Lung (tissue), 12 donors: Measurements from ENCODE around the gene RETN. TPM values are rescaled to one million over a fixed set of nuclear protein-coding genes. Genes with fewer than 3 reads are reported as not detected.

ENCODE experiments used
- ATAC-seq: fragments of 200-7000 bp; cut with Tn5 transposase; one replicate; pipeline ENCODE4 v1.9.1; 2020; ENCODE audit warnings: moderate number of reproducible peaks; ENCODE audit not compliant: insufficient read depth, low FRiP score
- DNase-seq, 3 donors: peaks; one replicate each; pipeline ENCODE4 v3.0.0-alpha.2; 2013 to 2017
- H3K27ac ChIP-seq, 2 donors: one replicate each; pipeline ENCODE4 v1.5.1; 2013; ENCODE audit warnings: mild to moderate bottlenecking in 2 of 2, moderate library complexity in 2 of 2, control low read depth in 1 of 2, inconsistent platforms in 1 of 2, low read depth in 1 of 2, low read length in 1 of 2
- H3K27me3 ChIP-seq, 3 donors: one replicate each; pipeline ENCODE4 v1.5.1; 2013; ENCODE audit warnings: low read length in 2 of 3; ENCODE audit not compliant: control insufficient read depth in 3 of 3, insufficient read depth in 3 of 3
- H3K36me3 ChIP-seq, 4 donors: one replicate each; pipeline ENCODE4 v1.5.1; 2013; ENCODE audit warnings: low read length in 4 of 4, mild to moderate bottlenecking in 1 of 4, moderate library complexity in 1 of 4; ENCODE audit not compliant: control insufficient read depth in 4 of 4, insufficient read depth in 4 of 4
- H3K4me1 ChIP-seq, 5 donors: one replicate each; pipeline ENCODE4 v1.5.1; 2013; ENCODE audit warnings: low read length in 5 of 5, mild to moderate bottlenecking in 2 of 5, moderate library complexity in 1 of 5; ENCODE audit not compliant: control insufficient read depth in 5 of 5, insufficient read depth in 5 of 5
- H3K4me3 ChIP-seq: one replicate; pipeline ENCODE4 v1.5.1; 2013; ENCODE audit warnings: mild to moderate bottlenecking, control low read depth, moderate library complexity
- H3K9ac ChIP-seq, 2 donors: one replicate each; pipeline ENCODE4 v1.5.1; 2013; ENCODE audit warnings: low read length in 2 of 2, control low read depth in 1 of 2; ENCODE audit not compliant: insufficient read depth in 1 of 2
- H3K9me3 ChIP-seq, 4 donors: one replicate each; pipeline ENCODE4 v1.5.1; 2013; ENCODE audit warnings: low read length in 3 of 4, mild to moderate bottlenecking in 1 of 4, moderate library complexity in 1 of 4; ENCODE audit not compliant: control insufficient read depth in 4 of 4, insufficient read depth in 3 of 4
- WGBS, 2 donors: extraction: QIAGEN DNeasy Blood & Tissue Kit; methylation state at CpG; one replicate each; pipeline ENCODE4 v1.1.7; 2013; 5-methylcytosine and 5-hydroxymethylcytosine counted together
- polyA plus RNA-seq, 2 donors: library from polyadenylated mRNA; stranded (reverse); fragments of 200-250 nt; gene quantifications; one replicate each; pipeline ENCODE4 v1.2.1, GENCODE V29; 2013
- total RNA-seq, 2 donors: library from RNA; depleted of rRNA in 1 of 2; stranded (reverse); fragments of >200 nt in 1 of 2; gene quantifications; one replicate each; pipeline ENCODE4 v1.2.1, GENCODE V29; 2014 to 2021
- TF ChIP-seq, protein P1 (sequence below): IDR thresholded peaks from 2 replicates; pipeline ENCODE4 v1.5.1; 2012; ENCODE audit warnings: mild to moderate bottlenecking; ENCODE audit errors: control extremely low read depth, extremely low read depth
- donor health status: control.
- donor health status: control.
- donor health status: Bipolar disorder and iron deficiency.
- donor health status: healthy.
- donor health status: DM: yes; HTN: yes; CAD: no.

Gene RETN
- total and polyA plus RNA-seq, 4 donors = 2.9 to 1,168 (median 58.3) TPM

DNA sequence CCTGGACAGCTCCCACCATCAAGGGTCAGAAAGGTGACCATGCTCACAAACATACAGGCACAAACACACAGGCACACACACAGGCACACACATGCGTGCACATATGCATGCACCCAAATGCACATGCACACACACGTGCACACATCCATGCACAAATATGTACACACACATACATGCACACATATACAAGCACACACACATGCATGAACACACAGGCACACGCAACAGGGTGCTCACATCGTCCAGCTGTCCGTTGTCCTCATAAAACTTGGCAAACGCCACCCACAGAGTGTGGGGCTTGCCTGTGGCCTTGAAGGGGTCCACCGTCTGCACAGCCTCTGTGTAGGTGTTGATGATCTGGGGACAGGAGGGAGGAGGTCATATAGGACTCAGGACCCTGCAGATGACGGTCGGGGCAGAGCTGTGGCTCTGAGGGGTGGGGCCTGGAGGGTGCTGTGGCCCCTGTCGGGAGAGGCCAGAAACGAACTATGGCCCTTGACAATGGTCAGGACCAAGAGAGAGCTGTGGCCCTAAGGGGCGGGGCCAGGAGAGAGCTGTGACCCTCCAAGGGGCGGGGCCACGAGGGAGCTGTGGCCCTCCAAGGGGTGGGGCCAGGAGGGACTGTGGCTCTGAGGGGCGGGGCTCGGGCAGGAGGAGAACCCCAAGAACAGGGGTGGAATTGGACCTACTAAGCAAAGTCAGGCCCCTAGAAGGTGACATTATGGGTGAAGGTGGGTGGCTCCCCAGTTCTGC lies 45.7 kb upstream of the RETN start:
- Histone ChIP-seq H3K9ac (no peak overlapping the region), H3K4me3 (no peak overlapping the region), H3K27me3 (no peaks in the 10 kb centered on the region), H3K9me3 (no peaks in the 10 kb centered on the region), H3K4me1 (peaks cover 0 to 10% (median 3%) of the 10 kb centered on the region in 5 donors), H3K36me3 (peaks cover 20 to 83% (median 24%) of the 10 kb centered on the region in 4 donors), H3K27ac (no peak overlapping the region)
- no peak for ATAC-seq
- TF ChIP-seq, protein P1, sequence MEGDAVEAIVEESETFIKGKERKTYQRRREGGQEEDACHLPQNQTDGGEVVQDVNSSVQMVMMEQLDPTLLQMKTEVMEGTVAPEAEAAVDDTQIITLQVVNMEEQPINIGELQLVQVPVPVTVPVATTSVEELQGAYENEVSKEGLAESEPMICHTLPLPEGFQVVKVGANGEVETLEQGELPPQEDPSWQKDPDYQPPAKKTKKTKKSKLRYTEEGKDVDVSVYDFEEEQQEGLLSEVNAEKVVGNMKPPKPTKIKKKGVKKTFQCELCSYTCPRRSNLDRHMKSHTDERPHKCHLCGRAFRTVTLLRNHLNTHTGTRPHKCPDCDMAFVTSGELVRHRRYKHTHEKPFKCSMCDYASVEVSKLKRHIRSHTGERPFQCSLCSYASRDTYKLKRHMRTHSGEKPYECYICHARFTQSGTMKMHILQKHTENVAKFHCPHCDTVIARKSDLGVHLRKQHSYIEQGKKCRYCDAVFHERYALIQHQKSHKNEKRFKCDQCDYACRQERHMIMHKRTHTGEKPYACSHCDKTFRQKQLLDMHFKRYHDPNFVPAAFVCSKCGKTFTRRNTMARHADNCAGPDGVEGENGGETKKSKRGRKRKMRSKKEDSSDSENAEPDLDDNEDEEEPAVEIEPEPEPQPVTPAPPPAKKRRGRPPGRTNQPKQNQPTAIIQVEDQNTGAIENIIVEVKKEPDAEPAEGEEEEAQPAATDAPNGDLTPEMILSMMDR = no peak
- 89 to 92% methylated on average over 16 of the region's 16 CpGs for WGBS, 2 donors
- DNase-seq = no peak

DNA sequence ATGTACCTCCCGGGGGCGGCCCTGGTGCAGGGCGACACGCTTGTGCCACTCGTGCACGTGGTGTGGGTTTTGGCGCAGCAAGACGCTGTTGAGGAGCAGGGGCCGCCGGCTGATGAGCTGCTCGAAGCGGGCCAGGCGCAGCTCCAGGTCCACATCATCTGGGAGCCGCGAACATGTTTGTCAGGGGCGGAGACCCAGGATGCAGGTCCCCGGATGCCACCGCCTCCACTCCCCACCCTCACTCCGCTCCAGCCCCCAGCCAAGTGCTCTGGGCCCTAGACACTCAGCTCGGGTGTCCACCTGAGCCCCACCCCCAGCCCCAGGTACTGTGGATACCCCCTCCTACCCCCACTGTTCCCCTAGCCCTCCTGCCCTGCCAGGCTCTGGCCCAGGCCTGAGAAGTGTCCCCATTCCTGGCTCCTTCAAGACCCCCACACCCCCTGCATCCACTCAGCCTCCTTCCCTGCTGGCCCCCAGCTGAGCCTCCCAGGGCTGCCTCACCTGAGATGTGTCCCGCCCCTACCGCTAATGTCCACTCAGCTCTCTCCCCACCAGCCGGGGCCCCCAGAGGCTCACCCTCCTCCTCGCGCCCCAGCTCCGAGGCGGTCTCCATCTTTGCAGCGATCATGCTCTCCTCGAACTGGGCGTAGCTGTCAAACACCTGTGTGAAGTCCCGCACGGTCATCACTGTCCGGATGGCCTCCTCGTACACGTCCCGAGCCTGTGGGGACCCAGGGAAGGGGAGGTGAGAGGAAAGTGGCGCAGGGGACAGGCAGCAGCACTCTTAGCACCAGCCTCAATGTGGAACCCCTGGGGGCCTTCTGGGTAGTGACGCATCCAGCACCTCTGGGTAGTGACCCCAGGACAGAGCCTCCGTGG lies 44.9 kb upstream of the RETN start:
- Histone ChIP-seq H3K9me3 (no peaks in the 10 kb centered on the region), H3K27ac (no peak overlapping the region), H3K27me3 (no peaks in the 10 kb centered on the region), H3K9ac (no peak overlapping the region), H3K4me1 (peaks cover 4 to 11% (median 10%) of the 10 kb centered on the region in 5 donors), H3K4me3 (no peak overlapping the region), H3K36me3 (peaks cover 20 to 77% (median 23%) of the 10 kb centered on the region in 4 donors)
- ATAC-seq (no peak), DNase-seq (no peak)
- TF ChIP-seq, protein P1 = no peak
- WGBS, 2 donors = 94 to 96% methylated on average over 38 to 39 of the region's 39 CpGs

DNA sequence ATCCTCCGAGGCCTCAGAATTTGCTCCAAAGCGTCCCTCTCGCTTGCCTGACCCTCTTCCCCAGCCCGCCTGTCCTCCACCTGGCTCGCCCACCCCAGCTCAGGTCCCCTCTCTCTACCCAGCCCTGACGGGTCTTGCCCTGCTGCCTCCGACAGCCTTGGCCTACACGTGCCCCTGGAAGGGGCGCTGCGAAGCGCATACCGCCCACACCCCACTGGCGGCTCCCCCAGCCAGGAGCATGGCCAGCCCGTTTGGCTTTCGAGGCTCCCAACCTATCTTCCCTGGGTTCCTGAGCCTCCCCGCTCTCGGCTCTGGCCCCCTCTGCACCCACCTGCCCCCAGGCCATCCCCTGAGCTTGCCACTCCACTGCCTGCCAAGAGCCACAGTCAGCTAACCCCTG lies 44.0 kb upstream of the RETN start:
- Histone ChIP-seq H3K9ac (no peak overlapping the region), H3K4me1 (peaks cover 4 to 12% (median 7%) of the 10 kb centered on the region in 5 donors), H3K27me3 (no peaks in the 10 kb centered on the region), H3K4me3 (no peak overlapping the region), H3K9me3 (no peaks in the 10 kb centered on the region), H3K27ac (no peak overlapping the region), H3K36me3 (peaks cover 20 to 69% (median 25%) of the 10 kb centered on the region in 4 donors)
- TF ChIP-seq, protein P1 = no peak
- no peak for ATAC-seq
- DNase-seq = no peak
- 93% methylated on average over 17 of the region's 17 CpGs for WGBS, 2 donors
